ENCODE data around the gene MROH7. TPM values are rescaled to one million over a fixed set of nuclear protein-coding genes. Genes with fewer than 3 reads are reported as not detected.

MROH7 gene
- total and polyA plus RNA-seq, 2 of the 13 experiments (the other 11 are each of a cell fraction or from before 2014, with no cell fraction given) = 0.09 TPM

DNA sequence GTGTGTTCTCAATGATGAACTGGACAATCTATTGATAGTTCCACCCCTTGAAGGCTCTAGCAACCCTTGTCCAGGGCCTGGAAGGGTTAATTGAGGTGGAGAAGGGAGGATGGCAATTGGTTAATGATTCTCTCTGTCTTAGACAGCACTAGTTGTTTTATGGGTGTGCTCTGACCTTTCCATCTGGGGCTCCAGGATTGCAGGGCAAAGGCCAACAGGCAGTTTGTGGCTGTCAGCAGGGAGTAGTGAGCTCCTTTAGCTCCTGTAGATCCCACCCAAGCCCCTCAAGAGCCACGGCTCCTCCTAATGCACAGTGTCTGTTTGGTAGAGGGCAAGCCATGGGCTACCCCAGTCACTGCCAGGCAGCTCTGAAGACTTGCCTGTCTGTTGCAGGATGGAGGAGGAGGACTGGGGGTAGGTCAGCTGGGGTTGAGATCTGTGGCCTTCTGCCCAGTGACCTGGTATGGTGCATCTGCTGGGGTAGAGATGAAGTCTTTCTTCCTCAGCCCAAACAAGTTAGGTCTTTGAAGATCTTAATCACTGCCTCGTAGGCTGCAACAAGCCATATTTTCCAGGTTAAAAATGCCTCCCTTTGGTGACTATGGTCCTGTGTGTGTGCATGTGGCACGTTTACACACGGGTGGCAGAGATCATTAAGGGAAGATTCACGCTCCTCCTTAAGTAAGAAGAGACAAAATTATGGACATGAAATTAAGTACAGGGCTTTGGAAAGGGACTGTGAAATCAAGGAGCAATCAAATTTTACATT is 7.7 kb downstream of the MROH7 start (continued):
- TF ChIP-seq, protein P1, sequence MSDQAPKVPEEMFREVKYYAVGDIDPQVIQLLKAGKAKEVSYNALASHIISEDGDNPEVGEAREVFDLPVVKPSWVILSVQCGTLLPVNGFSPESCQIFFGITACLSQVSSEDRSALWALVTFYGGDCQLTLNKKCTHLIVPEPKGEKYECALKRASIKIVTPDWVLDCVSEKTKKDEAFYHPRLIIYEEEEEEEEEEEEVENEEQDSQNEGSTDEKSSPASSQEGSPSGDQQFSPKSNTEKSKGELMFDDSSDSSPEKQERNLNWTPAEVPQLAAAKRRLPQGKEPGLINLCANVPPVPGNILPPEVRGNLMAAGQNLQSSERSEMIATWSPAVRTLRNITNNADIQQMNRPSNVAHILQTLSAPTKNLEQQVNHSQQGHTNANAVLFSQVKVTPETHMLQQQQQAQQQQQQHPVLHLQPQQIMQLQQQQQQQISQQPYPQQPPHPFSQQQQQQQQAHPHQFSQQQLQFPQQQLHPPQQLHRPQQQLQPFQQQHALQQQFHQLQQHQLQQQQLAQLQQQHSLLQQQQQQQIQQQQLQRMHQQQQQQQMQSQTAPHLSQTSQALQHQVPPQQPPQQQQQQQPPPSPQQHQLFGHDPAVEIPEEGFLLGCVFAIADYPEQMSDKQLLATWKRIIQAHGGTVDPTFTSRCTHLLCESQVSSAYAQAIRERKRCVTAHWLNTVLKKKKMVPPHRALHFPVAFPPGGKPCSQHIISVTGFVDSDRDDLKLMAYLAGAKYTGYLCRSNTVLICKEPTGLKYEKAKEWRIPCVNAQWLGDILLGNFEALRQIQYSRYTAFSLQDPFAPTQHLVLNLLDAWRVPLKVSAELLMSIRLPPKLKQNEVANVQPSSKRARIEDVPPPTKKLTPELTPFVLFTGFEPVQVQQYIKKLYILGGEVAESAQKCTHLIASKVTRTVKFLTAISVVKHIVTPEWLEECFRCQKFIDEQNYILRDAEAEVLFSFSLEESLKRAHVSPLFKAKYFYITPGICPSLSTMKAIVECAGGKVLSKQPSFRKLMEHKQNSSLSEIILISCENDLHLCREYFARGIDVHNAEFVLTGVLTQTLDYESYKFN (CRISPR knock-in tag; conservative IDR thresholded peaks at IDR 0.05) = peak; percentile 91
- TF ChIP-seq GATAD2A (CRISPR knock-in tag; IDR thresholded peaks at IDR 0.05) (peak; percentile 66), HHEX (CRISPR knock-in tag; IDR thresholded peaks at IDR 0.05) (no peak), NR2F1 (CRISPR knock-in tag; IDR thresholded peaks at IDR 0.05) (peak; percentile 51 to 68; a peak in 3 of 4 replicates), HMG20A (CRISPR knock-in tag; IDR thresholded peaks at IDR 0.05; ENCODE audit: borderline replicate concordance) (peak; percentile 32; the same call in 1 of the 2 replicates), ZMYM3 (CRISPR knock-in tag; IDR thresholded peaks at IDR 0.05) (peak; percentile 66), RCOR2 (CRISPR knock-in tag; IDR thresholded peaks at IDR 0.05) (0 out of 2 replicates have a peak, but pooled peaks have one; percentile 25), SP5 (CRISPR knock-in tag; IDR thresholded peaks at IDR 0.05; ENCODE audit: borderline replicate concordance, low read depth) (peak; percentile 87), ZNF547 (CRISPR knock-in tag; IDR thresholded peaks at IDR 0.05) (no peak), CEBPG (CRISPR knock-in tag; IDR thresholded peaks at IDR 0.05) (peak; percentile 50), SIX1 (CRISPR knock-in tag; IDR thresholded peaks at IDR 0.05; ENCODE audit: borderline replicate concordance) (0 out of 2 replicates have a peak, but pooled peaks have one; percentile 15), ZNF564 (CRISPR knock-in tag; IDR thresholded peaks at IDR 0.05) (0 out of 2 replicates have a peak, but pooled peaks have one; percentile 4), NFE2L1 (CRISPR knock-in tag; IDR thresholded peaks at IDR 0.05; ENCODE audit: borderline replicate concordance) (no peak), PPARG (CRISPR knock-in tag; conservative IDR thresholded peaks at IDR 0.05) (peak; percentile 99), RXRB (CRISPR knock-in tag; IDR thresholded peaks at IDR 0.05; ENCODE audit: borderline replicate concordance) (peak; percentile 94)
- TF ChIP-seq, protein P2, sequence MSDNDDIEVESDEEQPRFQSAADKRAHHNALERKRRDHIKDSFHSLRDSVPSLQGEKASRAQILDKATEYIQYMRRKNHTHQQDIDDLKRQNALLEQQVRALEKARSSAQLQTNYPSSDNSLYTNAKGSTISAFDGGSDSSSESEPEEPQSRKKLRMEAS (IDR thresholded peaks at IDR 0.05) = no peak
- TF ChIP-seq, protein P3, sequence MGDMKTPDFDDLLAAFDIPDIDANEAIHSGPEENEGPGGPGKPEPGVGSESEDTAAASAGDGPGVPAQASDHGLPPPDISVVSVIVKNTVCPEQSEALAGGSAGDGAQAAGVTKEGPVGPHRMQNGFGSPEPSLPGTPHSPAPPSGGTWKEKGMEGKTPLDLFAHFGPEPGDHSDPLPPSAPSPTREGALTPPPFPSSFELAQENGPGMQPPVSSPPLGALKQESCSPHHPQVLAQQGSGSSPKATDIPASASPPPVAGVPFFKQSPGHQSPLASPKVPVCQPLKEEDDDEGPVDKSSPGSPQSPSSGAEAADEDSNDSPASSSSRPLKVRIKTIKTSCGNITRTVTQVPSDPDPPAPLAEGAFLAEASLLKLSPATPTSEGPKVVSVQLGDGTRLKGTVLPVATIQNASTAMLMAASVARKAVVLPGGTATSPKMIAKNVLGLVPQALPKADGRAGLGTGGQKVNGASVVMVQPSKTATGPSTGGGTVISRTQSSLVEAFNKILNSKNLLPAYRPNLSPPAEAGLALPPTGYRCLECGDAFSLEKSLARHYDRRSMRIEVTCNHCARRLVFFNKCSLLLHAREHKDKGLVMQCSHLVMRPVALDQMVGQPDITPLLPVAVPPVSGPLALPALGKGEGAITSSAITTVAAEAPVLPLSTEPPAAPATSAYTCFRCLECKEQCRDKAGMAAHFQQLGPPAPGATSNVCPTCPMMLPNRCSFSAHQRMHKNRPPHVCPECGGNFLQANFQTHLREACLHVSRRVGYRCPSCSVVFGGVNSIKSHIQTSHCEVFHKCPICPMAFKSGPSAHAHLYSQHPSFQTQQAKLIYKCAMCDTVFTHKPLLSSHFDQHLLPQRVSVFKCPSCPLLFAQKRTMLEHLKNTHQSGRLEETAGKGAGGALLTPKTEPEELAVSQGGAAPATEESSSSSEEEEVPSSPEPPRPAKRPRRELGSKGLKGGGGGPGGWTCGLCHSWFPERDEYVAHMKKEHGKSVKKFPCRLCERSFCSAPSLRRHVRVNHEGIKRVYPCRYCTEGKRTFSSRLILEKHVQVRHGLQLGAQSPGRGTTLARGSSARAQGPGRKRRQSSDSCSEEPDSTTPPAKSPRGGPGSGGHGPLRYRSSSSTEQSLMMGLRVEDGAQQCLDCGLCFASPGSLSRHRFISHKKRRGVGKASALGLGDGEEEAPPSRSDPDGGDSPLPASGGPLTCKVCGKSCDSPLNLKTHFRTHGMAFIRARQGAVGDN (CRISPR knock-in tag; IDR thresholded peaks at IDR 0.05) = peak; percentile 41

All from HepG2 (cell line).